A549 (cell line): Measurements from ENCODE around the gene C15orf62. TPM values are rescaled to one million over a fixed set of nuclear protein-coding genes. Genes with fewer than 3 reads are reported as not detected.

Experiments
- ATAC-seq, 2 experiments: fragments of 200-7000 bp in 1 of 2; fragments of >200 bp in 1 of 2; cut with Nextera tagmentation in 1 of 2; cut with Tn5 transposase in 1 of 2; 3 replicates each; pipeline versions ENCODE4 v1.8.0 to v1.9.1; 2018 to 2020; ENCODE audit warnings: mild to moderate bottlenecking in 1 of 2, moderate library complexity in 1 of 2
- CTCF ChIA-PET: fragments of 300-600 bp; sonication (Branson Sonifier 250); formaldehyde crosslinking; extraction: SDS; loops from one replicate; lab custom pipeline; 2021; ENCODE audit warnings: antibody characterized with exemption, inconsistent platforms; lab: Yijun Ruan, JAX
- POLR2A ChIA-PET: fragments of 350-600 bp; formaldehyde crosslinking; extraction: SDS; loops from one replicate; lab custom pipeline; 2021; ENCODE audit warnings: antibody characterized with exemption, inconsistent platforms; lab: Yijun Ruan, JAX
- DNase-seq, 2 experiments: peaks; one replicate each; pipeline versions ENCODE4 v3.0.0 to v3.0.0-alpha.2; 2011 to 2016; ENCODE audit warnings: low read depth in 1 of 2, low spot score in 1 of 2
- FAIRE-seq: peaks from 2 replicates; lab custom pipeline; 2011; peaks lifted over from hg19 to GRCh38; lab: Jason Lieb, UNC
- H3K27ac ChIP-seq, 2 experiments: fragments of >200 bp; sonication (Bioruptor Twin); formaldehyde crosslinking; 3 replicates each; pipeline ENCODE4 v1.5.1; 2016 to 2017
- H3K4me1 ChIP-seq: fragments of >200 bp; sonication (Bioruptor Twin); formaldehyde crosslinking; 3 replicates; pipeline ENCODE4 v1.6.1; 2016
- H3K4me2 ChIP-seq: fragments of >200 bp; sonication (Bioruptor Twin); formaldehyde crosslinking; 3 replicates; pipeline ENCODE4 v1.6.1; 2016
- H3K4me3 ChIP-seq: fragments of >200 bp; sonication (Bioruptor Twin); formaldehyde crosslinking; 3 replicates; pipeline ENCODE4 v1.5.1; 2016
- H3K9me3 ChIP-seq: fragments of >200 bp; sonication (Bioruptor Twin); formaldehyde crosslinking; 3 replicates; pipeline ENCODE4 v1.6.1; 2016
- CBX2 ChIP-seq: fragments of 200-600 bp; sonication (generic); IDR thresholded peaks from 2 replicates; pipeline ENCODE4 v1.6.1; 2016; ENCODE audit warnings: low read depth, mild to moderate bottlenecking, borderline replicate concordance
- CHD2 ChIP-seq: fragments of 150-350 bp; IDR thresholded peaks from 2 replicates; pipeline ENCODE4 v1.6.1; 2014; ENCODE audit warnings: low read length; ENCODE audit not compliant: partially characterized antibody
- CTCF ChIP-seq: fragments of >200 bp; sonication (Bioruptor Twin); formaldehyde crosslinking; IDR thresholded peaks from 3 replicates; pipeline ENCODE4 v1.5.1; 2016
- EHF ChIP-seq: fragments of 250-450 bp; sonication (Bioruptor Pico); IDR thresholded peaks from 2 replicates; pipeline ENCODE4 v1.5.0; 2020; ENCODE audit warnings: mild to moderate bottlenecking
- EP300 ChIP-seq, 2 experiments: fragments of >200 bp; sonication (Bioruptor Twin); formaldehyde crosslinking; IDR thresholded peaks; 2 replicates in 1 of 2; 3 replicates in 1 of 2; pipeline ENCODE4 v1.6.1; 2016 to 2017
- FOSL2 ChIP-seq, 2 experiments: fragments of 450-650 bp in 1 of 2; fragments of >200 bp in 1 of 2; sonication (Bioruptor Twin) in 1 of 2; formaldehyde crosslinking; IDR thresholded peaks; 2 replicates each; pipeline versions ENCODE4 v1.5.0 to v1.6.1; 2016 to 2020; ENCODE audit warnings: mild to moderate bottlenecking in 1 of 2, moderate library complexity in 1 of 2
- HDAC2 ChIP-seq: fragments of 200-600 bp; sonication (generic); IDR thresholded peaks from 2 replicates; pipeline ENCODE4 v1.6.1; 2016
- HES2 ChIP-seq: fragments of >200 bp; sonication (Bioruptor Twin); formaldehyde crosslinking; IDR thresholded peaks from 2 replicates; pipeline ENCODE4 v1.6.1; 2016
- HEYL ChIP-seq: fragments of 250-450 bp; sonication (Bioruptor Pico); IDR thresholded peaks from 2 replicates; pipeline ENCODE4 v1.8.0; 2021; ENCODE audit warnings: mild to moderate bottlenecking, moderate library complexity
- HOXB13 ChIP-seq: fragments of 250-450 bp; sonication (Bioruptor Pico); IDR thresholded peaks from 2 replicates; pipeline ENCODE4 v1.5.0; 2020; ENCODE audit warnings: low read depth, mild to moderate bottlenecking, moderate library complexity
- KDM5A ChIP-seq: fragments of 200-600 bp; sonication (generic); IDR thresholded peaks from 2 replicates; pipeline ENCODE4 v1.6.1; 2016; ENCODE audit warnings: antibody characterized with exemption, mild to moderate bottlenecking
- MYC ChIP-seq: IDR thresholded peaks from 2 replicates; pipeline ENCODE4 v1.6.1; 2012; ENCODE audit warnings: mild to moderate bottlenecking, inconsistent platforms, low read length, improper control_type of control experiment, borderline replicate concordance
- PBX3 ChIP-seq: IDR thresholded peaks from 2 replicates; pipeline ENCODE4 v1.6.1; 2012
- RNF2 ChIP-seq: fragments of 200-600 bp; sonication (generic); IDR thresholded peaks from 2 replicates; pipeline ENCODE4 v1.6.1; 2016; ENCODE audit warnings: low read depth, mild to moderate bottlenecking, antibody characterized with exemption, moderate library complexity, borderline replicate concordance
- SMC3 ChIP-seq: fragments of >200 bp; sonication (Bioruptor Twin); formaldehyde crosslinking; IDR thresholded peaks from 3 replicates; pipeline ENCODE4 v1.6.1; 2018; ENCODE audit warnings: inconsistent platforms
- USF2 ChIP-seq: fragments of 450-650 bp; IDR thresholded peaks from 2 replicates; pipeline ENCODE4 v1.6.1; 2014; ENCODE audit warnings: antibody characterized with exemption
- ZC3H11A ChIP-seq: fragments of 450-650 bp; IDR thresholded peaks from 2 replicates; pipeline ENCODE4 v1.6.1; 2014; ENCODE audit warnings: antibody characterized with exemption, mild to moderate bottlenecking
- ZNF302 ChIP-seq: fragments of 250-450 bp; sonication (Bioruptor Pico); IDR thresholded peaks from 2 replicates; pipeline ENCODE4 v1.9.0; 2021; ENCODE audit warnings: inconsistent platforms, mild to moderate bottlenecking, moderate library complexity
- ZSCAN20 ChIP-seq: fragments of 250-450 bp; sonication (Bioruptor Pico); IDR thresholded peaks from 2 replicates; pipeline ENCODE4 v1.8.0; 2022; ENCODE audit warnings: mild to moderate bottlenecking, moderate library complexity
- WGBS: methylation state at CpG from one replicate; pipeline ENCODE4 v1.1.6; 2017; ENCODE audit errors: missing lambda C conversion rate; 5-methylcytosine and 5-hydroxymethylcytosine counted together
- polyA plus RNA-seq, 4 experiments: library from polyadenylated mRNA; depleted of rRNA in 3 of 4; stranded (reverse); fragments of >200 nt; fragmentation: RNase III in 1 of 4; extraction: RNeasy Plus Mini Kit Qiagen cat#74134 plus additional on column Dnase treatment in 1 of 4; gene quantifications; 2 replicates in 3 of 4; 3 replicates in 1 of 4; pipeline ENCODE4 v1.2.3, GENCODE V29; 2011 to 2017

C15orf62 gene
- polyA plus RNA-seq, 2 of the 4 experiments (the other 2 are of a cell fraction): 0.10 to 0.13 TPM

- POLR2A ChIA-PET: no interaction called here
- 71% methylated on average over 2 of the region's 2 CpGs for WGBS
- CTCF ChIA-PET: interaction anchor here (0.6 to 3.2 kb wide), 5 partner anchors 8 to 134 kb away, joined by 3 to 10 read pairs (median 4); no protein-coding TSS in a partner anchor
- Histone ChIP-seq H3K4me2 (no peak overlapping the region), H3K9me3 (no peaks in the 10 kb centered on the region), H3K4me1 (no peaks in the 10 kb centered on the region), H3K4me3 (no peak overlapping the region), H3K27ac (no peak overlapping the region)
- DNase-seq: no peak
- ATAC-seq: no peak
- FAIRE-seq: no peak
- TF ChIP-seq ZC3H11A (no peak), CTCF (no peak), EHF (no peak), SMC3 (no peak), ZSCAN20 (CRISPR knock-in tag) (no peak), PBX3 (no peak), HOXB13 (CRISPR knock-in tag) (no peak), HES2 (no peak)
These were observed 45.9 kb upstream of the C15orf62 start for GRCh38 chr15:40723919-40724318.

- H3K4me1 ChIP-seq: no peaks in the 10 kb centered on the region
- H3K9me3 ChIP-seq: no peaks in the 10 kb centered on the region
- ChIA-PET POLR2A (no interaction called here), CTCF (interaction anchor here (1.5 to 1.7 kb wide), 2 partner anchors 15 to 51 kb away, joined by 3 to 4 read pairs; no protein-coding TSS in a partner anchor)
- no peak for ATAC-seq
- no peak overlapping the region for H3K4me2 ChIP-seq
- WGBS: 95% methylated on average over 3 of the region's 3 CpGs
- no peak for FAIRE-seq
- H3K27ac ChIP-seq: no peak overlapping the region
- no peak for TF ChIP-seq KDM5A
- TF ChIP-seq ZSCAN20 (CRISPR knock-in tag): no peak
- TF ChIP-seq PBX3: no peak
- TF ChIP-seq HEYL (CRISPR knock-in tag): no peak
- no peak for TF ChIP-seq CHD2
- no peak for TF ChIP-seq CBX2
- TF ChIP-seq RNF2: no peak
- TF ChIP-seq HDAC2: no peak
- no peak for TF ChIP-seq USF2
- no peak for TF ChIP-seq CTCF
- TF ChIP-seq FOSL2 (IDR thresholded peaks at IDR 0.05): no peak
- no peak for TF ChIP-seq FOSL2 (CRISPR knock-in tag; IDR thresholded peaks at IDR 0.05)
- TF ChIP-seq EP300 (IDR thresholded peaks at IDR 0.05): no peak
- TF ChIP-seq ZNF302 (CRISPR knock-in tag): no peak
- no peak for TF ChIP-seq MYC
- DNase-seq: no peak
- H3K4me3 ChIP-seq: no peak overlapping the region
These were observed 38.7 kb upstream of the C15orf62 start for GRCh38 chr15:40731034-40731433.
